ENCODE results near the gene CTNNBIP1.

DNA sequence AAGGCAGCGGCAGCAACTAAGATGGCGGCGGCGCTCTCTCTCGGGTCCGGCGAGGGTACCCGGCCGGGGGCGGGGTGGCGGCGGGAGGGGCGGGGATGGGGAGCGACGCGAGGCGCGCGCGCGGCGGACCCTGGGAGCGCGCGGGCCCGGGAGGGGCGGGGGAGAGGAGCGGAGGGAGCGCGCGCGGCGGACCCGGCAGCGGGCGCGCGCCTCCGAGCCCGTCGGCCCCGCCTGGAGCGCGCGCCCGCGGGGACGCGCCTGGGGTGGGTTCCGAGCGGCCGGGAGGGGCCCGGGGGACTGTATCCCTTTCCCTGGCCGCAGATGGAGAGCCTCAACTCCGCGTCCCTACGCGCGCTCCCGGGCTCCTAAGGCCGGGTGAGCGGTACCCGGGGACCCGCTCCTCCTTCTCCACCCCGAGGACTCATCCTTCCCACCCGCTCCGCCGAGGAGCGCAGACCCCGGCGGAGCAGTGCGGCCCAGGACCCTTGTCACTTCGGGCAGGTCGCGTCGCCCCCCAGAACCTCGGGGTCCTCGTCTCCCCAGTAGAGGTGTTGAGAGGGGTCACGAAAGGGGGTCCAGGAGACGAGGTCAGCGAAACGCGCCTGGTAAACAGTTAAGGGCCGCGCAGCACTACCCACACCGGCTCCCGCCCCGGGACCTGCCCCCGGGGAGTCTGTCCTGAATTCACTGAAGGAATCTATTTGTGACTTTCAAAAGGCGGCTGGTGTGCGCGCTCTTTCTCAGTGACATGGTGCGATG lies 85.9 kb downstream of the CTNNBIP1 start, which contains the start of gene CLSTN1:
- TF ChIP-seq, protein P1, sequence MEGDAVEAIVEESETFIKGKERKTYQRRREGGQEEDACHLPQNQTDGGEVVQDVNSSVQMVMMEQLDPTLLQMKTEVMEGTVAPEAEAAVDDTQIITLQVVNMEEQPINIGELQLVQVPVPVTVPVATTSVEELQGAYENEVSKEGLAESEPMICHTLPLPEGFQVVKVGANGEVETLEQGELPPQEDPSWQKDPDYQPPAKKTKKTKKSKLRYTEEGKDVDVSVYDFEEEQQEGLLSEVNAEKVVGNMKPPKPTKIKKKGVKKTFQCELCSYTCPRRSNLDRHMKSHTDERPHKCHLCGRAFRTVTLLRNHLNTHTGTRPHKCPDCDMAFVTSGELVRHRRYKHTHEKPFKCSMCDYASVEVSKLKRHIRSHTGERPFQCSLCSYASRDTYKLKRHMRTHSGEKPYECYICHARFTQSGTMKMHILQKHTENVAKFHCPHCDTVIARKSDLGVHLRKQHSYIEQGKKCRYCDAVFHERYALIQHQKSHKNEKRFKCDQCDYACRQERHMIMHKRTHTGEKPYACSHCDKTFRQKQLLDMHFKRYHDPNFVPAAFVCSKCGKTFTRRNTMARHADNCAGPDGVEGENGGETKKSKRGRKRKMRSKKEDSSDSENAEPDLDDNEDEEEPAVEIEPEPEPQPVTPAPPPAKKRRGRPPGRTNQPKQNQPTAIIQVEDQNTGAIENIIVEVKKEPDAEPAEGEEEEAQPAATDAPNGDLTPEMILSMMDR (IDR thresholded peaks at IDR 0.05; ENCODE audit: control extremely low read depth in 1 of 3, insufficient read depth in 1 of 3, low read depth in 1 of 3, low read length in 3 of 3), result no peak
- TF ChIP-seq RXRA (IDR thresholded peaks at IDR 0.05; ENCODE audit: insufficient read depth, low read depth, low read length) (no peak), CEBPB (IDR thresholded peaks at IDR 0.05; ENCODE audit: low read depth, low read length) (no peak), MAX (IDR thresholded peaks at IDR 0.05) (no peak), POLR2AphosphoS5 (IDR thresholded peaks at IDR 0.05; ENCODE audit: low read depth, low read length) (no peak), JUN (IDR thresholded peaks at IDR 0.05; ENCODE audit: low read depth, low read length) (no peak), SP1 (IDR thresholded peaks at IDR 0.05; ENCODE audit: low read depth, low read length) (no peak), ATF3 (IDR thresholded peaks at IDR 0.05; ENCODE audit: insufficient read depth, low read depth, low read length) (peak; percentile 65), HDAC6 (IDR thresholded peaks at IDR 0.05; ENCODE audit: low read depth, low read length) (no peak), PHF8 (conservative IDR thresholded peaks at IDR 0.05; ENCODE audit: low read depth, low read length) (no peak)
